A549 (cell line): ENCODE results near the gene RNF183.

Experiments used
- CTCF ChIP-seq: fragments of >200 bp; sonication (Bioruptor Twin); formaldehyde crosslinking; IDR thresholded peaks from 3 replicates; pipeline ENCODE4 v1.5.1; 2016
- MYC ChIP-seq: IDR thresholded peaks from 2 replicates; pipeline ENCODE4 v1.6.1; 2012; ENCODE audit warnings: mild to moderate bottlenecking, inconsistent platforms, low read length, improper control_type of control experiment, borderline replicate concordance
- POLR2A ChIP-seq: IDR thresholded peaks from 2 replicates; pipeline ENCODE4 v1.6.1; 2012; ENCODE audit warnings: mild to moderate bottlenecking, low read length
- REST ChIP-seq: fragments of 200-600 bp; sonication (generic); IDR thresholded peaks from 2 replicates; pipeline ENCODE4 v1.6.1; 2016; ENCODE audit warnings: antibody characterized with exemption, mild to moderate bottlenecking, moderate library complexity
- SMC3 ChIP-seq: fragments of >200 bp; sonication (Bioruptor Twin); formaldehyde crosslinking; IDR thresholded peaks from 3 replicates; pipeline ENCODE4 v1.6.1; 2018; ENCODE audit warnings: inconsistent platforms

- TF ChIP-seq REST (no peak), POLR2A (no peak), CTCF (no peak), MYC (no peak), SMC3 (no peak)
Measured at GRCh38 chr9:113345671-113346070, 42.5 kb upstream of the RNF183 start.
